Mucosa of gallbladder (tissue), 1 donor: ENCODE data around the gene CRHR1. TPM values are rescaled to one million over a fixed set of nuclear protein-coding genes. Genes with fewer than 3 reads are reported as not detected.

Source experiments
- DNase-seq: peaks from one replicate; pipeline ENCODE4 v3.0.0-alpha.2; 2020; ENCODE audit warnings: low spot score
- total RNA-seq: library from RNA; stranded (reverse); gene quantifications from one replicate; pipeline ENCODE4 v1.2.1, GENCODE V29; 2021
- donor health status: DM: no; HTN: no; CAD: no.

CRHR1 gene
- total RNA-seq, 1 donor from 2014 or later: not detected

GRCh38 chr17:45867171-45867570, 83.1 kb downstream of the CRHR1 start:
- DNase-seq: no peak

DNA sequence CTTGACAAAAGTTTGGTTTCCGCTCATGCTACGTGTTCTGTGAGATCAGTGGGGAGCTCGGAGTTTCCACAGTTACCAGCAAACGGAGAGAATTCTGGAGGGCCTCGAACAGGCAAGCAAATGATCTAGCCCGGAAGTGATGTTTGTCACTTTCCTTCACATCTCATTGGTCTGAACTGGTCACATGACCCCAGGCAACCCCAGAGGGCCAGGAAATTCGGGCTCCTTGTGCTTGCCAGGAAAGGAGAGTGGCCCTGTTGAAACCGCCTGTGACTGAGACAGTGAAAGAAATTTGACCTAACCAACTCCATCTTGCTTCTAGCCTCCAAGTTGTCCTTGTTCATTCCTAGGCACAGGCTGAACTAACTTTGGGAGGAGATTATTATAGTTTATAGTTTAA, 83.6 kb downstream of the CRHR1 start:
- no peak for DNase-seq

GRCh38 chr17:45868276-45868675, 84.2 kb downstream of the CRHR1 start:
- DNase-seq: no peak

DNA sequence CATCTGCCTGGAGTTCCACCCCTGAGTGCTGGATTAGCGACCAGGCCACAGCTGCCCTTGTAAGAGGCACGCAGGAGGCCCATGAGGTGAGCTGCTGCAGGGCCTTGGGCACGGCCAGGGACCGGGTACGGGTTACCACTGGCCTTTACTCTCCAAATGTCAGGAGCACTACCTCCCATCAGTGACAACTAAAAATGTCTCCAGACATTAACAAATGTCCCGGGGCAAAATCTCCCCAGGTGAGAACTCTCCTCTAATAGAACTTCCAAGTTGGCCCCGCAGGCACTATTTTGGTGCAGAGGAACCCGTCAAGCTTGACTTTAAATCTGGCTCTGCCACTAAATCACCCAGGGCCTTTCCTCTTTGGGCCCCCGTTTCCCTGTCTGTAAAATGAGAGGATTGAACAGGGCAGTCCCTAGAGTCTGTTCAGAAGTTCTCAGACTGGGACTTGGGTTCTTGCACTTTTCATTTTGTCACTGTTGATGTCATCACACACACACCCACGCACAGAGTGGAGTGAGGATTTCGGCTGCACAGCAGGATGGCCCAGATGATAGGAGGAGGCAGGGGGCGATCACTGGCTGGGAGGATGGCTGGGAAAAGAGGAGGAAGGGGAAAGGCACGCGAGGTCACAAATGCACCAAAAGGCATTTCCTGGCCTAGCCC, 85.7 kb downstream of the CRHR1 start:
- no peak for DNase-seq

GRCh38 chr17:45870342-45870974, 86.3 kb downstream of the CRHR1 start:
- DNase-seq: no peak

DNA sequence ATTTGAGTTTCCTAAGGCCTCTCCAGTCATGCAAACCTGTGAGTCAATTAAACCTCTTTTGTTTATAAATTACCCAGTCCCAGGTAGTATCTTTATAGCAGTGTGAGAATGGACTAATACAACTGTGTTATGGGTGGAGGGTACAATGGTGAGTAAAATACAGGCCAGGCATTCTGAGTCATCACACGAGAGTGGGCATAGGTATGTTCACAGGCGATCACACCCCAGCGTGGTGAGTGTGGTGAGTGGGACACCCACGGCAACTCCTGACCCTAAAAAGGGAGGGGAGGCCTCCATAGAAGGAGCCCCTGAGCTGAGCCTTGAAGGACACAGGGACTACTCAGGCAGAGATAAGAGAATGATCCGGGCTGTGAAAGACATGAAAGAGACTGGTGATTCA, 87.6 kb downstream of the CRHR1 start:
- no peak for DNase-seq

DNA sequence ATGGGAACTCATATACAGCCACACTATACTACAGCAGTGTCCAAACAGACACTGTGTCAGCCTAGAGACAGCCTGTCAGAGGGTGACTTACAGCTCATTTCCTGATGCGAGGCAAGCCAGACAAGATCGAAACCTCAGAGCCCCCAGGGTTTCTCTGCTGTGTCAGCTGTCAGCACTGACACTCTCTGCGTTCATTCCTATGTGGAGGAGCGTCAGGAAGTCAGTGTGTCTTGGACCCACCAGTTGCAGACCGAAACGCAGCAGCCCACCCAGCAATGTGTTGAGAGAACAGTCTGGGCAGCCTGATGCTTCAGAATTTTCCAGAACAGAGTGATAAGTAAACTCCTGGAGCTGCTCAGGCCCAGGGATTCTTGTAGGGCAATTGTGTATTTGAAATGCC, 89.6 kb downstream of the CRHR1 start:
- no peak for DNase-seq

- DNase-seq: no peak
Observed at GRCh38 chr17:45874151-45874550, 90.0 kb downstream of the CRHR1 start.

DNA sequence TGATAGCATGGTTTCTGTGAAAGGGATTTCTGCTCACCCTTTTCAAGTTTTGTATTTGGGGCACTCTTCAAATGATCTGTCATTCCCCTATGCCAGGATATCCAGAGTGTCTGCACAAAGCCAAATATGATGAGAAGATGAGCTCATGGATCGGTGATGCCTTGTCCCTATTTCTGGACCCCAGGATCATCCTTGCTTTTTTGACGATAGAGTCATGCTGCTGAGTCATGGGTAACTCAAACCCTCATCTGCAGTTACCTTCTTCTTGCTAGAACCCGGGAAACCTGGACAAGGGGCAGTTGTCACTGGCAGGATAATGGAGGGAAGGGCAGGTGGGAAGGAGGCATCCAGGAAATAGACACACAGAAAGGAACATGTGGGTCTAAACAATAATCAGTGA, 92.4 kb downstream of the CRHR1 start:
- no peak for DNase-seq

GRCh38 chr17:45877467-45877866, 93.3 kb downstream of the CRHR1 start:
- DNase-seq: no peak

GRCh38 chr17:45883063-45883462, 98.9 kb downstream of the CRHR1 start:
- no peak for DNase-seq

Other genes with a start within 250 kb of the CRHR1 start
- not detected for gene SPPL2C, start 60.6 kb downstream of the CRHR1 start, total RNA-seq
- 11.0 TPM for gene MAPT, start 110.2 kb downstream of the CRHR1 start, total RNA-seq
- not detected for gene STH, start 214.9 kb downstream of the CRHR1 start, total RNA-seq